Left lobe of liver (tissue), 2 donors: ENCODE data around the gene ZCCHC7. TPM values are rescaled to one million over a fixed set of nuclear protein-coding genes. Genes with fewer than 3 reads are reported as not detected.
A peak's percentile ranks its signal among the peaks of the same experiment; 100 is the strongest.
"Not testable (repeated sequence)": the region's sequence is repeated elsewhere in the genome, so short reads cannot be mapped to it uniquely, and the experiment has no call there.

Experiments
- ATAC-seq: fragments of 200-7000 bp; cut with Tn5 transposase; one replicate; pipeline ENCODE4 v1.9.1; 2020; ENCODE audit warnings: mild to moderate bottlenecking, moderate library complexity
- DNase-seq: peaks from one replicate; pipeline ENCODE4 v3.0.0-alpha.2; 2020; ENCODE audit warnings: low spot score
- total RNA-seq: library from RNA; stranded (reverse); gene quantifications from one replicate; pipeline ENCODE4 v1.2.1, GENCODE V29; 2021
- donor health status: DM: no; HTN: no; CAD: no; lungs with moderate emphysema.
- donor health status: DM: no; HTN: yes; CAD: no.

ZCCHC7 gene
- total RNA-seq, 1 donor from 2014 or later = 6.5 TPM

GRCh38 chr9:37167456-37168047 lies 47.2 kb downstream of the ZCCHC7 start:
- no peak for ATAC-seq
- no peak for DNase-seq

- no peak for ATAC-seq
- DNase-seq = no peak
Measured at GRCh38 chr9:37172557-37172956, 52.2 kb downstream of the ZCCHC7 start.

GRCh38 chr9:37174247-37174646 lies 53.9 kb downstream of the ZCCHC7 start:
- no peak for ATAC-seq
- no peak for DNase-seq

GRCh38 chr9:37178742-37179141 lies 58.4 kb downstream of the ZCCHC7 start:
- DNase-seq (no peak), ATAC-seq (no peak)

- no peak for DNase-seq
- no peak for ATAC-seq
Measured at GRCh38 chr9:37179576-37179975, 59.2 kb downstream of the ZCCHC7 start.

- ATAC-seq (no peak), DNase-seq (no peak)
Measured at GRCh38 chr9:37180138-37180537, 59.8 kb downstream of the ZCCHC7 start.

GRCh38 chr9:37182718-37183117 lies 62.3 kb downstream of the ZCCHC7 start:
- no peak for ATAC-seq
- no peak for DNase-seq

- DNase-seq (no peak), ATAC-seq (peak; percentile 84)
Measured at GRCh38 chr9:37184905-37185867, 64.8 kb downstream of the ZCCHC7 start.

GRCh38 chr9:37187292-37187691 lies 66.9 kb downstream of the ZCCHC7 start:
- no peak for ATAC-seq
- DNase-seq = no peak

- ATAC-seq (no peak), DNase-seq (no peak)
Measured at GRCh38 chr9:37187713-37188439, 67.5 kb downstream of the ZCCHC7 start.

GRCh38 chr9:37190739-37191138 lies 70.4 kb downstream of the ZCCHC7 start:
- ATAC-seq, DNase-seq: not testable (repeated sequence)

GRCh38 chr9:37191403-37192089 lies 71.2 kb downstream of the ZCCHC7 start:
- ATAC-seq = no peak

GRCh38 chr9:37192803-37193202 lies 72.4 kb downstream of the ZCCHC7 start:
- DNase-seq = no peak
- no peak for ATAC-seq

More at GRCh38 chr9:37191403-37192089, 71.2 kb downstream of the ZCCHC7 start:
- DNase-seq = no peak

GRCh38 chr9:37197158-37198038 lies 77.0 kb downstream of the ZCCHC7 start:
- DNase-seq = no peak
- ATAC-seq = no peak

- ATAC-seq (no peak), DNase-seq (no peak)
Measured at GRCh38 chr9:37198039-37198729, 77.8 kb downstream of the ZCCHC7 start.

- ATAC-seq (no peak), DNase-seq (no peak)
Measured at GRCh38 chr9:37198831-37199230, 78.5 kb downstream of the ZCCHC7 start.

- ATAC-seq (no peak), DNase-seq (no peak)
Measured at GRCh38 chr9:37200433-37201005, 80.1 kb downstream of the ZCCHC7 start.

GRCh38 chr9:37201581-37201980 lies 81.2 kb downstream of the ZCCHC7 start:
- DNase-seq (no peak), ATAC-seq (no peak)

- DNase-seq = no peak
- ATAC-seq = no peak
Measured at GRCh38 chr9:37202091-37202490, 81.7 kb downstream of the ZCCHC7 start.
